HepG2 (cell line): ENCODE results near the gene KMT2B. TPM values are rescaled to one million over a fixed set of nuclear protein-coding genes. Genes with fewer than 3 reads are reported as not detected.

Source experiments
- CREB1 ChIP-seq, 2 experiments: fragments of 450-650 bp in 1 of 2; IDR thresholded peaks; 2 replicates each; pipeline ENCODE4 v1.6.1; 2016 to 2017; ENCODE audit warnings: control low read depth in 1 of 2, mild to moderate bottlenecking in 1 of 2, missing compliant biosample characterization in 1 of 2, missing genetic modification characterization in 1 of 2
- E2F5 ChIP-seq: sonication (generic); formaldehyde crosslinking; conservative IDR thresholded peaks from 2 replicates; pipeline ENCODE4 v1.4.0; 2020; ENCODE audit warnings: missing genetic modification reagents
- EHMT2 ChIP-seq: fragments of 200-600 bp; sonication (generic); IDR thresholded peaks from 2 replicates; pipeline ENCODE4 v1.7.0; 2017; ENCODE audit warnings: antibody characterized with exemption, low read depth, low read length, borderline replicate concordance
- HINFP ChIP-seq: sonication (generic); formaldehyde crosslinking; IDR thresholded peaks from 2 replicates; pipeline ENCODE4 v1.4.0; 2020; ENCODE audit warnings: low read depth, mild to moderate bottlenecking, missing genetic modification reagents
- KIAA2018 ChIP-seq: sonication (generic); formaldehyde crosslinking; IDR thresholded peaks from 2 replicates; pipeline ENCODE4 v1.5.0; 2020; ENCODE audit warnings: mild to moderate bottlenecking, missing genetic modification reagents, borderline replicate concordance
- KMT2A ChIP-seq: sonication (generic); formaldehyde crosslinking; IDR thresholded peaks from 2 replicates; pipeline ENCODE4 v1.4.0; 2020; ENCODE audit warnings: missing genetic modification reagents
- NCOR1 ChIP-seq: fragments of 200-600 bp; sonication (generic); IDR thresholded peaks from 2 replicates; pipeline ENCODE4 v1.7.0; 2017; ENCODE audit warnings: antibody characterized with exemption, low read length, borderline replicate concordance
- RFX5 ChIP-seq: IDR thresholded peaks from 2 replicates; pipeline ENCODE4 v1.6.1; 2011; ENCODE audit warnings: low read depth, low read length, improper control_type of control experiment
- SNRNP70 ChIP-seq: fragments of 200-400 bp; formaldehyde crosslinking; IDR thresholded peaks from 2 replicates; pipeline ENCODE4 v1.6.1; 2017; ENCODE audit warnings: mild to moderate bottlenecking, low read depth, low read length, moderate library complexity
- UBTF ChIP-seq: sonication (generic); formaldehyde crosslinking; IDR thresholded peaks from 2 replicates; pipeline ENCODE4 v1.4.0; 2020; ENCODE audit warnings: mild to moderate bottlenecking, missing genetic modification reagents
- ZNF225 ChIP-seq: sonication (generic); formaldehyde crosslinking; IDR thresholded peaks from 2 replicates; pipeline ENCODE4 v1.4.0; 2020; ENCODE audit warnings: mild to moderate bottlenecking, missing genetic modification reagents
- ZNF44 ChIP-seq: sonication (generic); formaldehyde crosslinking; IDR thresholded peaks from 2 replicates; pipeline ENCODE4 v1.5.1; 2020; ENCODE audit warnings: mild to moderate bottlenecking, missing genetic modification reagents
- ZNF460 ChIP-seq: sonication (generic); formaldehyde crosslinking; IDR thresholded peaks from 2 replicates; pipeline ENCODE4 v1.5.1; 2020; ENCODE audit warnings: missing genetic modification reagents, mild to moderate bottlenecking, borderline replicate concordance
- ZNF552 ChIP-seq: sonication (generic); formaldehyde crosslinking; IDR thresholded peaks from 2 replicates; pipeline ENCODE4 v1.9.0; 2022; ENCODE audit warnings: missing genetic modification reagents, mild to moderate bottlenecking, borderline replicate concordance
- ZNF615 ChIP-seq: sonication (generic); formaldehyde crosslinking; IDR thresholded peaks from 2 replicates; pipeline ENCODE4 v1.5.0; 2020; ENCODE audit warnings: mild to moderate bottlenecking, missing genetic modification reagents, borderline replicate concordance
- ZNF83 ChIP-seq: sonication (generic); formaldehyde crosslinking; IDR thresholded peaks from 2 replicates; pipeline ENCODE4 v1.4.0; 2020; ENCODE audit warnings: missing genetic modification reagents, mild to moderate bottlenecking, borderline replicate concordance
- polyA plus RNA-seq, 8 experiments: library from polyadenylated mRNA; depleted of rRNA in 3 of 8; stranded (reverse) in 7 of 8; unstranded in 1 of 8; fragments of >200 nt; fragmentation: Illumina TruSeq in 4 of 8; extraction: Trizol in 4 of 8; gene quantifications; 2 replicates each; pipeline versions ENCODE4 v1.2.1 to v1.2.3, GENCODE V29; 2011 to 2016; ENCODE audit warnings: low read depth in 4 of 8, missing spikeins in 1 of 8, mixed read lengths in 1 of 8; ENCODE audit not compliant: insufficient read depth in 1 of 8
- total RNA-seq, 5 experiments: library from RNA; depleted of rRNA; stranded (reverse); fragments of >200 nt; fragmentation: Illumina TruSeq; extraction: Trizol; gene quantifications; 2 replicates each; pipeline ENCODE4 v1.2.3, GENCODE V29; 2016; ENCODE audit warnings: low read depth in 1 of 5

KMT2B gene
- total and polyA plus RNA-seq, 2 of the 13 experiments (the other 11 are each of a cell fraction or from before 2014, with no cell fraction given): 6.2 to 16.9 TPM

GRCh38 chr19:35673121-35673804 lies 44.5 kb upstream of the KMT2B start (continued):
- TF ChIP-seq ZNF44 (CRISPR knock-in tag): 0 out of 2 replicates have a peak, but pooled peaks have one; percentile 17
- no peak for TF ChIP-seq E2F5
- TF ChIP-seq SNRNP70: no peak
- 0 out of 2 replicates have a peak, but pooled peaks have one; percentile 38 for TF ChIP-seq ZNF225 (CRISPR knock-in tag)
- TF ChIP-seq HINFP (CRISPR knock-in tag): no peak
- no peak for TF ChIP-seq KMT2A (CRISPR knock-in tag)
- peak; percentile 49 for TF ChIP-seq CREB1 (IDR thresholded peaks at IDR 0.05)
- TF ChIP-seq CREB1 (CRISPR knock-in tag; IDR thresholded peaks at IDR 0.05): no peak
- no peak for TF ChIP-seq EHMT2
- TF ChIP-seq ZNF615 (CRISPR knock-in tag): no peak
- no peak; the same call in 1 of the 2 replicates for TF ChIP-seq ZNF460
- no peak for TF ChIP-seq RFX5
- TF ChIP-seq ZNF83 (CRISPR knock-in tag): no peak
- no peak for TF ChIP-seq ZNF552
- TF ChIP-seq NCOR1: no peak
- TF ChIP-seq KIAA2018 (CRISPR knock-in tag): no peak
- no peak for TF ChIP-seq UBTF
